Tibial artery (tissue), 4 donors: ENCODE data around the gene TTC7B.
"Not testable (repeated sequence)": the region's sequence is repeated elsewhere in the genome, so short reads cannot be mapped to it uniquely, and the experiment has no call there.

Experiments
- DNase-seq, 2 donors: peaks; one replicate each; pipeline ENCODE4 v3.0.0-alpha.2; 2019
- H3K27ac ChIP-seq, 2 donors: fragments of 200-600 bp; sonication (generic) in 1 of 2; 1 replicate in 1 of 2; 2 replicates in 1 of 2; pipeline ENCODE4 v1.5.1; 2018 to 2019; ENCODE audit warnings: mild to moderate bottlenecking in 1 of 2
- H3K27me3 ChIP-seq, 2 donors: fragments of 200-600 bp; sonication (generic) in 1 of 2; one replicate each; pipeline versions ENCODE4 v1.5.1 to v1.6.0; 2016 to 2019
- H3K36me3 ChIP-seq, 3 donors: fragments of 200-600 bp; sonication (generic) in 2 of 3; one replicate each; pipeline ENCODE4 v1.5.1; 2016 to 2019; ENCODE audit warnings: mild to moderate bottlenecking in 2 of 3
- H3K4me1 ChIP-seq, 4 donors: fragments of 200-600 bp; sonication (generic) in 2 of 4; 1 replicate in 3 of 4; 2 replicates in 1 of 4; pipeline ENCODE4 v1.5.1; 2016 to 2019
- H3K4me3 ChIP-seq, 2 donors: fragments of 200-600 bp; sonication (generic) in 1 of 2; 1 replicate in 1 of 2; 2 replicates in 1 of 2; pipeline ENCODE4 v1.5.1; 2018 to 2019; ENCODE audit warnings: mild to moderate bottlenecking in 2 of 2
- H3K9me3 ChIP-seq, 3 donors: fragments of 200-600 bp; sonication (generic) in 1 of 3; one replicate each; pipeline ENCODE4 v1.5.1; 2016 to 2019
- CTCF ChIP-seq, 2 experiments: fragments of 200-600 bp in 1 of 2; fragments of 450-650 bp in 1 of 2; IDR thresholded peaks; one replicate each; pipeline ENCODE4 v1.5.1; 2017 to 2019; ENCODE audit warnings: antibody characterized with exemption in 2 of 2, mild to moderate bottlenecking in 1 of 2, moderate library complexity in 1 of 2
- intact Hi-C: fragments of 100-400 bp; cut with DNase I; formaldehyde crosslinking; loops from one replicate; pipeline ENCODE4 v1.15.0; 2023; ENCODE audit warnings: low total_unique reads

TTC7B gene

GRCh38 chr14:90844321-90844720 lies 28.1 kb upstream of the TTC7B start:
- peaks cover 0 to 3% (median 2%) of the 10 kb centered on the region in 4 donors for H3K4me1 ChIP-seq
- peaks cover 0 to 7% (median 0%) of the 10 kb centered on the region in 3 donors for H3K36me3 ChIP-seq
- DNase-seq, result no peak
- no peak overlapping the region for H3K4me3 ChIP-seq
- H3K27ac ChIP-seq, result no peak overlapping the region
- no peaks in the 10 kb centered on the region for H3K27me3 ChIP-seq
- intact Hi-C loops, result no loop called here
- no peak for TF ChIP-seq CTCF (IDR thresholded peaks at IDR 0.05)
- no peaks in the 10 kb centered on the region for H3K9me3 ChIP-seq

GRCh38 chr14:90842726-90843125 lies 26.5 kb upstream of the TTC7B start:
- Histone ChIP-seq H3K4me1 (peaks cover 0 to 11% (median 6%) of the 10 kb centered on the region in 4 donors), H3K36me3 (peaks cover 0 to 7% (median 0%) of the 10 kb centered on the region in 3 donors), H3K27ac (no peak overlapping the region), H3K9me3 (no peaks in the 10 kb centered on the region), H3K27me3 (no peaks in the 10 kb centered on the region), H3K4me3 (no peak overlapping the region)
- TF ChIP-seq CTCF (IDR thresholded peaks at IDR 0.05), result no peak
- intact Hi-C loops, result no loop called here
- peak in 1 of 2 donors; percentile 51 for DNase-seq

GRCh38 chr14:90840667-90841066 lies 24.4 kb upstream of the TTC7B start:
- H3K27ac ChIP-seq, H3K9me3 ChIP-seq, H3K4me3 ChIP-seq, H3K27me3 ChIP-seq, intact Hi-C loops, DNase-seq, H3K36me3 ChIP-seq: not testable (repeated sequence)
- peaks cover 0 to 11% (median 6%) of the 10 kb centered on the region in 4 donors for H3K4me1 ChIP-seq

GRCh38 chr14:90839889-90840266 lies 23.6 kb upstream of the TTC7B start:
- Histone ChIP-seq H3K4me1 (peaks cover 0 to 11% (median 6%) of the 10 kb centered on the region in 4 donors), H3K27ac (peak overlapping the region; percentile 63 to 69), H3K9me3 (no peaks in the 10 kb centered on the region), H3K36me3 (no peaks in the 10 kb centered on the region), H3K4me3 (no peak overlapping the region), H3K27me3 (no peaks in the 10 kb centered on the region)
- intact Hi-C loops, result no loop called here
- peak in 1 of 2 donors; percentile 9 for DNase-seq
- TF ChIP-seq CTCF (IDR thresholded peaks at IDR 0.05), result no peak

- Histone ChIP-seq H3K36me3 (no peaks in the 10 kb centered on the region), H3K4me3 (peak overlapping the region; percentile 15 to 18), H3K27me3 (no peaks in the 10 kb centered on the region), H3K27ac (peak overlapping the region; percentile 63 to 69), H3K9me3 (no peaks in the 10 kb centered on the region), H3K4me1 (peaks cover 0 to 11% (median 6%) of the 10 kb centered on the region in 4 donors)
- intact Hi-C loops, result no loop called here
- no peak for TF ChIP-seq CTCF (IDR thresholded peaks at IDR 0.05)
- DNase-seq, result peak; percentile 60 to 81
Measured at GRCh38 chr14:90839024-90839888, 23.0 kb upstream of the TTC7B start.

- Histone ChIP-seq H3K27ac (peak overlapping the region; percentile 63 to 69), H3K4me1 (peaks cover 0 to 11% (median 6%) of the 10 kb centered on the region in 4 donors), H3K4me3 (peak overlapping the region; percentile 15 to 18)
- H3K27me3 ChIP-seq, H3K36me3 ChIP-seq, intact Hi-C loops, H3K9me3 ChIP-seq: not testable (repeated sequence)
- peak in 1 of 2 donors; percentile 4 for DNase-seq
Measured at GRCh38 chr14:90838531-90838930, 22.3 kb upstream of the TTC7B start.
